ENCODE data around the gene ZBTB12. TPM values are rescaled to one million over a fixed set of nuclear protein-coding genes. Genes with fewer than 3 reads are reported as not detected.
A peak's percentile ranks its signal among the peaks of the same experiment; 100 is the strongest.

The ZBTB12 gene
- total and polyA plus RNA-seq, 2 of the 13 experiments (the other 11 are each of a cell fraction or from before 2014, with no cell fraction given) = 4.8 to 6.0 TPM

- TF ChIP-seq, protein P1, sequence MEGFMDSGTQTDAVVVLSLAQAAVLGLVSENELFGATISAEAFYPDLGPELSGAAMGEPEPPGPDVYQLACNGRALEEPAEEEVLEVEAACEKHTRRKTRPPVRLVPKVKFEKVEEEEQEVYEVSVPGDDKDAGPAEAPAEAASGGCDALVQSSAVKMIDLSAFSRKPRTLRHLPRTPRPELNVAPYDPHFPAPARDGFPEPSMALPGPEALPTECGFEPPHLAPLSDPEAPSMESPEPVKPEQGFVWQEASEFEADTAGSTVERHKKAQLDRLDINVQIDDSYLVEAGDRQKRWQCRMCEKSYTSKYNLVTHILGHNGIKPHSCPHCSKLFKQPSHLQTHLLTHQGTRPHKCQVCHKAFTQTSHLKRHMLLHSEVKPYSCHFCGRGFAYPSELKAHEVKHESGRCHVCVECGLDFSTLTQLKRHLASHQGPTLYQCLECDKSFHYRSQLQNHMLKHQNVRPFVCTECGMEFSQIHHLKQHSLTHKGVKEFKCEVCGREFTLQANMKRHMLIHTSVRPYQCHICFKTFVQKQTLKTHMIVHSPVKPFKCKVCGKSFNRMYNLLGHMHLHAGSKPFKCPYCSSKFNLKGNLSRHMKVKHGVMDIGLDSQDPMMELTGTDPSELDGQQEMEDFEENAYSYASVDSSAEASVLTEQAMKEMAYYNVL (CRISPR knock-in tag; IDR thresholded peaks at IDR 0.05; ENCODE audit: borderline replicate concordance) = peak; percentile 56; the same call in 1 of the 2 replicates
- TF ChIP-seq SAFB2 (CRISPR knock-in tag; IDR thresholded peaks at IDR 0.05; ENCODE audit: borderline replicate concordance, low read depth) (peak; percentile 99), ZNF501 (CRISPR knock-in tag; IDR thresholded peaks at IDR 0.05) (peak; percentile 86), SMAD1 (CRISPR knock-in tag; IDR thresholded peaks at IDR 0.05; ENCODE audit: borderline replicate concordance, low read depth) (peak; percentile 7; the same call in 1 of the 2 replicates), ZNF691 (CRISPR knock-in tag; IDR thresholded peaks at IDR 0.05; ENCODE audit: borderline replicate concordance, low read depth) (peak; percentile 89), PRPF4 (IDR thresholded peaks at IDR 0.05; ENCODE audit: low read depth, low read length, poor library complexity, severe bottlenecking) (no peak), SOX5 (CRISPR knock-in tag; IDR thresholded peaks at IDR 0.05; ENCODE audit: borderline replicate concordance) (peak; percentile 57; the same call in 1 of the 2 replicates), TBX2 (CRISPR knock-in tag; IDR thresholded peaks at IDR 0.05; ENCODE audit: borderline replicate concordance) (peak; percentile 54; the same call in 1 of the 2 replicates), ZKSCAN5 (CRISPR knock-in tag; IDR thresholded peaks at IDR 0.05) (no peak), ARID4A (CRISPR knock-in tag; IDR thresholded peaks at IDR 0.05; ENCODE audit: borderline replicate concordance) (peak; percentile 96), ZNF546 (CRISPR knock-in tag; conservative IDR thresholded peaks at IDR 0.05) (no peak; the same call in 1 of the 2 replicates), GFI1 (CRISPR knock-in tag; IDR thresholded peaks at IDR 0.05; ENCODE audit: borderline replicate concordance) (no peak), CEBPZ (IDR thresholded peaks at IDR 0.05; ENCODE audit: low read length) (no peak), ZNF326 (CRISPR knock-in tag; IDR thresholded peaks at IDR 0.05; ENCODE audit: borderline replicate concordance) (no peak), ZNF780A (CRISPR knock-in tag; IDR thresholded peaks at IDR 0.05) (no peak), TBX3 (IDR thresholded peaks at IDR 0.05; ENCODE audit: borderline replicate concordance) (0 out of 2 replicates have a peak, but pooled peaks have one; percentile 9)
These were observed 39.3 kb downstream of the ZBTB12 start, which contains the start of gene NEU1 (continued) for GRCh38 chr6:31862344-31863235.

All from HepG2 (cell line).